ENCODE results near the gene GTF2H4.

Gene GTF2H4

DNA sequence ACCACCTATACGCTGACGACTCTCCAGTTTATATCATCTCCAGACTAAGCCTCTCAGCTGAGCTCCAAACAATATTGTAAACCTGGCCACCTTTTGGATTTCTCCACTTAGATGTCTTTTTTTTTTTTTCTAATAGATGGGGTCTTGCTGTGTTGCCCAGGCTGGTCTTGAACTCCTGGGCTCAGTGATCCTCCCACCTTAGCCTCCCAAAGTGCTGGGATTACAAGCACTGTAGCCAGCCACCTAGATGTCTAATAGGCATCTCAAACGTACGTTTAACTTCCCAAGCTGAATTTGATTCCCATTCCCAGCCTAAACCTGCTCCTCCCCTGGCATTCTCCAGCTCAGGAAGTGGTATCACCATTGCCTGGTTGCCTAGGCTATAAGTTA, 18.5 kb upstream of the GTF2H4 start:
- no peaks in the 10 kb centered on the region for H3K9me3 ChIP-seq (ENCODE audit: insufficient read depth, low read length)
- no peak overlapping the region for H3K4me3 ChIP-seq (ENCODE audit: insufficient read length, low read depth)
- H3K9ac ChIP-seq (ENCODE audit: insufficient read length, low read depth): no peak overlapping the region
- peaks cover 11% of the 10 kb centered on the region for H3K4me1 ChIP-seq (ENCODE audit: insufficient read depth, insufficient read length)
- H3K36me3 ChIP-seq (ENCODE audit: insufficient read depth, insufficient read length, low read length): peaks cover 63% of the 10 kb centered on the region
- H3K27me3 ChIP-seq (ENCODE audit: insufficient read depth, insufficient read length): no peaks in the 10 kb centered on the region
- no peak for DNase-seq (ENCODE audit: low read depth, low spot score)
- TF ChIP-seq SUZ12 (IDR thresholded peaks at IDR 0.05; ENCODE audit: extremely low read depth, insufficient read depth, insufficient read length): no peak
- no peak for TF ChIP-seq YY1 (IDR thresholded peaks at IDR 0.05; ENCODE audit: insufficient read depth, insufficient read length)
- no peak for TF ChIP-seq ZNF274 (IDR thresholded peaks at IDR 0.05; ENCODE audit: low read depth, low read length)

DNA sequence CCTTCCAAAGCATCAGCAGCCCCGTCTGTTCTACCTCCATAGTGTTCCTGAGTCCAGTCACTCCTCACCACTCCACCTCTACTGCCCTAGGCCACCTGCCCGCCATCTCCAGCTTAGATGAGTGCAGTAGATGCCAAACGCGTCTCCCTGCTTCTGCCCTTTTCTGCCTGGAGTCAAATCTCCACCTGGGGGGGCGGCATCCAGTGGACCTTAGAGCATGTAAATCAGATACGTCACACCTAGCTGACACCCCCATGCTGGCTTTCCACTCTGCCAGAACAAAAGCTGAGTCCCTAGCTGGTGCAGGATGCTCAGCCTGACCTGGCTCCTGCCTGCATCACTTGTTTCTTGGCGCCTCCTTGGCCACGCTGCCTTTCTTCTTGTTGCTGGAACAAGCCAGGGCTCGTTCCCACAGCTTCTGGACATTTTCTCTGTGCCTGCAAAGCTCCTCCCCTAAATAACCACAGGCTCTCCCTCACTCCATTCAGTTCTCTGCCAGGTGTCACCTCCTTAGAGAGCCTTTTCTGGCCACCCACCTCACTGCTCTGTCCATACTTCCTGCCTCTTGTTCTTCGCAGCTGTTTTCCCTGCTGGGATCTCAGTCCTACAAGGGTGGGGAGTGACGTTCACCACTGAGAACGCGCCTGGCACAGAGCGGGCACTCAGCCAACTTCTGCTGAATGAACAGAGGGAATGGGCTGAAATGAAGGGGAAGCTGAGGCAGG, 17.9 kb upstream of the GTF2H4 start:
- H3K9me3 ChIP-seq (ENCODE audit: insufficient read depth, low read length): no peaks in the 10 kb centered on the region
- no peaks in the 10 kb centered on the region for H3K27me3 ChIP-seq (ENCODE audit: insufficient read depth, insufficient read length)
- H3K9ac ChIP-seq (ENCODE audit: insufficient read length, low read depth): no peak overlapping the region
- no peak overlapping the region for H3K4me3 ChIP-seq (ENCODE audit: insufficient read length, low read depth)
- peaks cover 9% of the 10 kb centered on the region for H3K4me1 ChIP-seq (ENCODE audit: insufficient read depth, insufficient read length)
- H3K36me3 ChIP-seq (ENCODE audit: insufficient read depth, insufficient read length, low read length): peaks cover 66% of the 10 kb centered on the region
- TF ChIP-seq ZNF274 (IDR thresholded peaks at IDR 0.05; ENCODE audit: low read depth, low read length): no peak
- TF ChIP-seq YY1 (IDR thresholded peaks at IDR 0.05; ENCODE audit: insufficient read depth, insufficient read length): no peak
- no peak for TF ChIP-seq SUZ12 (IDR thresholded peaks at IDR 0.05; ENCODE audit: extremely low read depth, insufficient read depth, insufficient read length)
- DNase-seq (ENCODE audit: low read depth, low spot score): no peak

DNA sequence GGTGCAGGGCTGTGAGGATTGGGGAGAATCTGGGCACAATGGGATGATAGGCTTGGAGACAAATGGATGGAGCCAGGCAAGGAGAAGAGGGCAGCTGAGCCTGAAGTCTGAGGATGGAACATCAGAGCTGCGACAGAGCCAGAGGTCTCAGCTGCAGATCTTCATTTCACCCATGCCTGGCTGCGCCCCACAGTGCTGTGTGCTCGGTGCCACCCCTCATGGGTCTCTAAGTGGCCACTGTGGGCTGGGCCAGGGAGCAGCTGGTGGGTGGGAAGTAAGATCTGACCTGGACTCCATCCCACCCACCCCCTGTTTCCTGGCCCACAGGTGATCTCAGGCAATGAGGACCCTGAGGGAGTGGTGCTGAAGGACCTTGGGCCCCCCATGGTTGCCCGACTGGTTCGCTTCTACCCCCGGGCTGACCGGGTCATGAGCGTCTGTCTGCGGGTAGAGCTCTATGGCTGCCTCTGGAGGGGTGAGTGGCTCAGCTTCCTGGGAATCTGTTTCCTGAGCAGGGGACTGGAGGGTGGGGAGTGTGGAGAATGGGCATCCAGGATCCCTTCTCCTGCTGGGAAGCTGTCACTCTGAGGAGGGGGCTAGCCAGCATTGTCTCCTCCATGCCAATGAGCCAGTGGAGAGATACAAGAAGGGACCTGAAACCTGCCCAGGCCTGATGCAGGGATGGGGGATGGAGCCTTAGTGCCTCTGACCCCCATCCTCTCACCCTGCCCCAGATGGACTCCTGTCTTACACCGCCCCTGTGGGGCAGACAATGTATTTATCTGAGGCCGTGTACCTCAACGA, 17.2 kb upstream of the GTF2H4 start:
- no peak for DNase-seq (ENCODE audit: low read depth, low spot score)
- peaks cover 3% of the 10 kb centered on the region for H3K4me1 ChIP-seq (ENCODE audit: insufficient read depth, insufficient read length)
- H3K9ac ChIP-seq (ENCODE audit: insufficient read length, low read depth): no peak overlapping the region
- TF ChIP-seq ZNF274 (IDR thresholded peaks at IDR 0.05; ENCODE audit: low read depth, low read length): no peak
- no peak for TF ChIP-seq YY1 (IDR thresholded peaks at IDR 0.05; ENCODE audit: insufficient read depth, insufficient read length)
- TF ChIP-seq SUZ12 (IDR thresholded peaks at IDR 0.05; ENCODE audit: extremely low read depth, insufficient read depth, insufficient read length): no peak
- no peak overlapping the region for H3K4me3 ChIP-seq (ENCODE audit: insufficient read length, low read depth)
- H3K36me3 ChIP-seq (ENCODE audit: insufficient read depth, insufficient read length, low read length): peaks cover 70% of the 10 kb centered on the region
- H3K27me3 ChIP-seq (ENCODE audit: insufficient read depth, insufficient read length): no peaks in the 10 kb centered on the region
- H3K9me3 ChIP-seq (ENCODE audit: insufficient read depth, low read length): no peaks in the 10 kb centered on the region

GRCh38 chr6:30891450-30891723, 16.6 kb upstream of the GTF2H4 start:
- no peaks in the 10 kb centered on the region for H3K9me3 ChIP-seq (ENCODE audit: insufficient read depth, low read length)
- peaks cover 2% of the 10 kb centered on the region for H3K4me1 ChIP-seq (ENCODE audit: insufficient read depth, insufficient read length)
- no peaks in the 10 kb centered on the region for H3K27me3 ChIP-seq (ENCODE audit: insufficient read depth, insufficient read length)
- DNase-seq (ENCODE audit: low read depth, low spot score): no peak
- peaks cover 75% of the 10 kb centered on the region for H3K36me3 ChIP-seq (ENCODE audit: insufficient read depth, insufficient read length, low read length)
- H3K9ac ChIP-seq (ENCODE audit: insufficient read length, low read depth): no peak overlapping the region
- H3K4me3 ChIP-seq (ENCODE audit: insufficient read length, low read depth): no peak overlapping the region
- TF ChIP-seq YY1 (IDR thresholded peaks at IDR 0.05; ENCODE audit: insufficient read depth, insufficient read length) (no peak), SUZ12 (IDR thresholded peaks at IDR 0.05; ENCODE audit: extremely low read depth, insufficient read depth, insufficient read length) (no peak), ZNF274 (IDR thresholded peaks at IDR 0.05; ENCODE audit: low read depth, low read length) (no peak)

DNA sequence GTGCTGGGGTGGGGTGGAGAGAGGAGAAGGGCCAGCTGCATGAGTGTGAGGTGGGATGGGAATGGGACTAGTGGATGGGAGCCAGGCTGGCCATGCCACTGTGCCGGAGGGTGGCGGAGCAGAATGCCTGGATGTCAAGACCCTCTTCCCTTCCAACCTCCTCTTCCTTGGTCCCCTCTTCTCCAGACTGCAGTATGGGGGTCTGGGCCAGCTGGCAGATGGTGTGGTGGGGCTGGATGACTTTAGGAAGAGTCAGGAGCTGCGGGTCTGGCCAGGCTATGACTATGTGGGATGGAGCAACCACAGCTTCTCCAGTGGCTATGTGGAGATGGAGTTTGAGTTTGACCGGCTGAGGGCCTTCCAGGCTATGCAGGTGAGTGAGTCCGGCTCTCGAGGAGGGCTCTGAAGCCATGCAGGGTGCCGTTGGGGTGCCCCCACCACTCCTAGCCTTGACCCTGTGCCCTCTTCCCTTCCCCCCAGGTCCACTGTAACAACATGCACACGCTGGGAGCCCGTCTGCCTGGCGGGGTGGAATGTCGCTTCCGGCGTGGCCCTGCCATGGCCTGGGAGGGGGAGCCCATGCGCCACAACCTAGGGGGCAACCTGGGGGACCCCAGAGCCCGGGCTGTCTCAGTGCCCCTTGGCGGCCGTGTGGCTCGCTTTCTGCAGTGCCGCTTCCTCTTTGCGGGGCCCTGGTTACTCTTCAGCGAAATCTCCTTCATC, 16.0 kb upstream of the GTF2H4 start:
- Histone ChIP-seq H3K4me3 (ENCODE audit: insufficient read length, low read depth) (no peak overlapping the region), H3K27me3 (ENCODE audit: insufficient read depth, insufficient read length) (no peaks in the 10 kb centered on the region), H3K9ac (ENCODE audit: insufficient read length, low read depth) (no peak overlapping the region), H3K36me3 (ENCODE audit: insufficient read depth, insufficient read length, low read length) (peaks cover 81% of the 10 kb centered on the region), H3K9me3 (ENCODE audit: insufficient read depth, low read length) (no peaks in the 10 kb centered on the region), H3K4me1 (ENCODE audit: insufficient read depth, insufficient read length) (peaks cover 2% of the 10 kb centered on the region)
- no peak for DNase-seq (ENCODE audit: low read depth, low spot score)
- TF ChIP-seq SUZ12 (IDR thresholded peaks at IDR 0.05; ENCODE audit: extremely low read depth, insufficient read depth, insufficient read length) (no peak), ZNF274 (IDR thresholded peaks at IDR 0.05; ENCODE audit: low read depth, low read length) (no peak)

DNA sequence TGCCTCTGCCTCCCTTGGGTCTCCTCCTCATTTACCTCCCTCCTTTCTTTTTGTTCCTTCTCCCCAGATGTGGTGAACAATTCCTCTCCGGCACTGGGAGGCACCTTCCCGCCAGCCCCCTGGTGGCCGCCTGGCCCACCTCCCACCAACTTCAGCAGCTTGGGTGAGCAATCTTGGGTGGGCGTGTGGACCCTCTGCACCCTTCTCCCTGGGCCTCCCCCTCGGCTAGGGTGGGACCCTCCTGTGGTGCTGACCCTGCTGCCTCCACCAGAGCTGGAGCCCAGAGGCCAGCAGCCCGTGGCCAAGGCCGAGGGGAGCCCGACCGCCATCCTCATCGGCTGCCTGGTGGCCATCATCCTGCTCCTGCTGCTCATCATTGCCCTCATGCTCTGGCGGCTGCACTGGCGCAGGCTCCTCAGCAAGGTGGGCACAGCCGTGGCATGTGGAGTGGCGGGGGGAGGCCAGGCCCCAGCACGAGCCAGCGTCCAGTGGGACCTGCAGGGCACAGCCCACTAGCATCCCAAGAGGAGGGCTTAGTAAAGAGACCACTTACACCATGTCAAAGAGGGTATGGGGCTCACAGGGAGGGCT, 14.9 kb upstream of the GTF2H4 start:
- no peaks in the 10 kb centered on the region for H3K9me3 ChIP-seq (ENCODE audit: insufficient read depth, low read length)
- no peak for DNase-seq (ENCODE audit: low read depth, low spot score)
- TF ChIP-seq SUZ12 (IDR thresholded peaks at IDR 0.05; ENCODE audit: extremely low read depth, insufficient read depth, insufficient read length) (no peak), ZNF274 (IDR thresholded peaks at IDR 0.05; ENCODE audit: low read depth, low read length) (no peak), YY1 (IDR thresholded peaks at IDR 0.05; ENCODE audit: insufficient read depth, insufficient read length) (no peak)
- H3K9ac ChIP-seq (ENCODE audit: insufficient read length, low read depth): no peak overlapping the region
- H3K4me1 ChIP-seq (ENCODE audit: insufficient read depth, insufficient read length): peaks cover 2% of the 10 kb centered on the region
- peaks cover 91% of the 10 kb centered on the region for H3K36me3 ChIP-seq (ENCODE audit: insufficient read depth, insufficient read length, low read length)
- H3K27me3 ChIP-seq (ENCODE audit: insufficient read depth, insufficient read length): no peaks in the 10 kb centered on the region
- H3K4me3 ChIP-seq (ENCODE audit: insufficient read length, low read depth): no peak overlapping the region

DNA sequence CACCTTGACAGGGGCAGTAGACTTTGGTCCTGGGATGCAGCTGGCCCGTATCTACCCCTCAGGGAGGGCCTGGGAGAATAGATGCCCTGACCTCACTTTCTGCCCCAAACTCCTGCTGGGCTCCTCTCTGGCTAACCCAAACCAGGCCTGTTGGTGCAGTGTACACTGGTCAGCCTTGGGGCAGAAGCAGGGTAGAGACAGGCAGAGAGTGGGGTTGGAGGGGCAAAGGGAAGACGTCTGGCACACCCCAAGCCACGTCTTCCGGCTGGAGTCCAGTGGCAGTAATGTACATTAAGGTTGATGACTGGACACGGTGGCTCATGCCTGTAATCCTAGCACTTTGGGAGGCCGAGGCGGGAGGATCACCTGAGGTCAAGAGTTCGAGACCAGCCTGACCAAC, 14.3 kb upstream of the GTF2H4 start:
- H3K9ac ChIP-seq (ENCODE audit: insufficient read length, low read depth): no peak overlapping the region
- peaks cover 95% of the 10 kb centered on the region for H3K36me3 ChIP-seq (ENCODE audit: insufficient read depth, insufficient read length, low read length)
- H3K4me1 ChIP-seq (ENCODE audit: insufficient read depth, insufficient read length): peaks cover 2% of the 10 kb centered on the region
- no peak for TF ChIP-seq ZNF274 (IDR thresholded peaks at IDR 0.05; ENCODE audit: low read depth, low read length)
- TF ChIP-seq YY1 (IDR thresholded peaks at IDR 0.05; ENCODE audit: insufficient read depth, insufficient read length): no peak
- TF ChIP-seq SUZ12 (IDR thresholded peaks at IDR 0.05; ENCODE audit: extremely low read depth, insufficient read depth, insufficient read length): no peak
- no peaks in the 10 kb centered on the region for H3K27me3 ChIP-seq (ENCODE audit: insufficient read depth, insufficient read length)
- H3K9me3 ChIP-seq (ENCODE audit: insufficient read depth, low read length): no peaks in the 10 kb centered on the region
- DNase-seq (ENCODE audit: low read depth, low spot score): no peak
- no peak overlapping the region for H3K4me3 ChIP-seq (ENCODE audit: insufficient read length, low read depth)
